Activated T-helper 1 cell treated with Interleukin-2 at 50 U/mL for 16 hours (primary cell): Measurements from ENCODE around the gene SLC38A10.

ENCODE experiments used
- DNase-seq: peaks from one replicate; pipeline ENCODE4 v3.0.0-alpha.2; 2020; ENCODE audit warnings: low read depth

The SLC38A10 gene

DNA sequence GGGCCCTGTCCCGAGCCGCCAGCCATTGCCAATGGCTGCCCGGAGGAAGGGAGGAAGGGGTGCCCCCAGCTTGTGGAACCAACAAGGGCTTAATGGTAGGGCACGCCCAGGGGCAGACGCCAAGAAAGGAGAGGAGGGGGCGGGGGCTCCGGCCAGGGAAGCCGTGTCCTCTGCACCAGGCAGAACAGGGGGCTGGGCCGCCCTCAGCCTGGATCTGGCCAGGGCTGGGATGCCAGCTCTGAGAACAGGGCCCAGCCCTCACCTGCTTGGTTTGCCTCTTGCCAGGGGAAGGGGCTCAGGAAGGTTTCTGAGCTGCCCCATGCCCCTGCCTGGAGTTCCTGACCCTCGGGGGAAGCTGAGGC lies 35.8 kb upstream of the SLC38A10 start:
- DNase-seq, result no peak

DNA sequence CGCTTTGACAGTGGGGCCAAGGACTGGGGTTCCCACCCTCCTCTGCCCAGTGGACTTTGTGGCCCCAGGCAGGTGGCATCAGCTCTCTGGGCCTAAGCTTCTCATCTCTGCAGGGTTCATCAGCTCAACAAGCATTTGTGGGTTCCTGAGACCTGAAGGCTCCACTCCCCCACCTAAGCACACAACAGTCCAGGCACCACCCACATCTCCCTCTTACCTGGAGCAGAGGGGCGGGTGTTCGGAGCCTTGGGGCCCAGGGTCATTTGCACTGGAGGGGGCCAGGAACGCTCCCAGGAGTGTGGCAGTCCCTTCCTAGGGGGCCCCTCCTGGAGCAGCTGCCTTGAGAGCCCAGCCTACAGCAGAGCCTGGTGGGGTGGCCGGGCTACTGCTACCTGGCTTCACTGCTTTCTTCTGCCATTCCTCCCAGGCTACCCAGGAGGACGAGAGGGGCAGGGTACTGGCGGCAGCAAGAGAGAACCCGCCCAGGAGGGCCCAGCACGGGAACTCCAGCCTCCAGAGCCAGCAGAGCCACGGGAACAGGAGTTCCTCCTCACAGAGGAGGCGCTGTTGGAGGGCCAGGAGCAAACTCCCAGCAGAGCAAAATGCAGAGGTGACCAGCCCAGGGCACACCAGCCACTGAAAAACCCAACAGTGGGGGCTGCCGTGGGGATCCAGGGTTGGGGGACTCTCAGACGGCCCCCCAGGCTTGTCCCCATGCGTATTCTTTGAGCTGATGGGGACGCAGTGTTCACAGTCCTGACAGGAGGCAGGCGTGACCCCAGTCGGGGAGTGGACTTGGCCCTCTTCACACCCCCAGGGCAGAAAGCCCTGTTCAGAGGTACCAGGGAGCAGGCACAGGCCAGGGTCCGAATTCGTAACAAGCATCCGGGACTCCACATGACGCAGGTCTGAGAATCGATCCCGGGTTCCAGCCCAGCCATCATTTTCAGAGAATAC lies 35.1 kb upstream of the SLC38A10 start:
- no peak for DNase-seq

DNA sequence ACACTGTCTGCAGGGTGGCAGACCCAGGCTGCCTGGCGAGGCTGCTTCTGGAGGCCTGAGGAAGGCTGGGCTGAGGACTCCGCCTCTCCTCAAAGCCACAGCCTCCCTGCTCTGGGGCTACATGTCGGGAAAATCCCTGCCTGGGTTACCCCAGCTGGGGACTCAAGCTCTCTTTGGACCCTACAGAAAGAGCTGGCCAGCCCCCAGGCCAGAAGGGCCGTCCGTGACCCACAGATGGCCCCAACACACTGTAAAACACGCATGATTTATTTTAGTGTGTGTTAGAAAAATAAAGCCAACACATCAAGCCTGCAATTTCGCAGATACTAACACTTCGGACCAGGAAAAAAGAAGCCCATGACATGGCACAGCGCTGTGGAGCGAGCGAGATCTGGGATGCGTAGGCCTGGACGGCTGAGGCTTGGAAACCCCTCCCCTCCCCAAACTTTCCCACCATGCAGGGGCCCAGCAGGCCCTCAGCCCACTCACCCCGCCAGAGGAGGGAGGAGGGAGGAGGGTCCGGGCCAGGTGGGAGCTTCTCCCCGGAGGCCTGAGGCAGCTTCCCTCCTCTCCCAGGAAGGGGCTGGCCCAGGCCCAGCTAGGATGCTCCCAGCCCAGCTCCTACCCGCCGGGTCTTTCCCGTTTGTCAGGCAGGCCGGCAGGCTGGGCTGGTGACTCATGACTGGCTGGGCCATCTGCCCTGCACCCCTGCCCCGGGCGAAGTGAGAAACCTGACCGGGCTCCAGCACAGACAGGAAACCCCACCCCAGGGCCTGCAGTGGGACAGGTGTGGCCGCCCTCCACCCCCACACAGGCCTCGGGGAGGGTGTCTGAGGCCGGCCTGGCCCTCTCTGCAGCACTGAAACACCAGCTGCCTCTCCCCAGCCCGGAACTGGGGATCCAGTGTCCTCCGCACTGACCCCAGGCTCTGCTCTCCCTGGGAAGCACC lies 34.1 kb upstream of the SLC38A10 start:
- DNase-seq, result no peak

DNA sequence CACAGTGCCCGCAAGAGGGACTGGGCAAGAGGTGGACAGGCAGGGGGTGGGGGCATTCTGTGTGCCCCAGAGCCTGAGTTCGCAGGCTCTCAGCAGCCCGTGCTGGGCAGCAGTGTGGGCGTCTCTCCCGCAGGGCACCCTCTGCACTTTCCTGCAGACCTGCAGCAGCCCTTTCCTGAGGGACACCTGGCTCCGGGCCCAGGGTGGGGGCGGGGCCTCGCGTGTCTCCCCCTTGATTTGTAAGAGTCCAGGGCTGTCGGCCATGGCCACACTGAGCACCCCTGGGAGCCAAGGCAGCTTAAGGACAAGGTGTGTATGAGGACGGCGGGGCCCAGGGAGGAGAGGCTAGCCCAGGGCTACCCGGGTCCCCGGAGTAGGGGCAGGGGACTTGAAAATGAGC lies 33.4 kb upstream of the SLC38A10 start:
- DNase-seq, result no peak

DNA sequence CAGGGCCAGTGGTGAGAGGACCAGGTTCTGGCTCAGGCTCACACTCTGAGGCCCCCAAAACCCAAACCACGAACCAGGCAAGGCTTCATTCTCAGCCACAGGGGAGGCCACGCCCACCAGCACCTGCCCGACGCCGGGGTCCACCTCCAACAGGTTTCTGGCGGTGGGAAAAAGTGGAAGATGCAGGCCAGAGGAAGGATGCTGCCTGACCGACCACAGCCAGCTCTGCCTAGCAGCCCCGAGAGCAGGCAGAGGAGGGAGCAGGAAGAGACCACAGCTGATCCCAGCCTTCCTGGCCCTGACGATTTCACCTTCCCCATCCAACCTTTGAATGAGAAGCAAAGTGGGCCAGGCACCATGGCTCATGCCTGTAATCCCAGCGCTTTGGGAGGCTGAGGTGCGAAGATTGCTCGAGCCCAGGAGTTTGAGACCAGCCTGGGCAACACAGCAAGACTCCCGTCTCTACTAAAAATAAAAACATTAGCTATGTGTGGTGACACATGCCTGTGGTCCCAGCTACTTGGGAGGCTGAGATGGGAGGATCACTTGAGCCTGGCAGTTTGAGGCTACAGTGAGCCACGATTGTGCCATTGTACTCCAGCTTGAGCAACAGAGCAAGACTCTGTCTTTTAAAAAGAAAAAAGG lies 30.7 kb upstream of the SLC38A10 start:
- no peak for DNase-seq

DNA sequence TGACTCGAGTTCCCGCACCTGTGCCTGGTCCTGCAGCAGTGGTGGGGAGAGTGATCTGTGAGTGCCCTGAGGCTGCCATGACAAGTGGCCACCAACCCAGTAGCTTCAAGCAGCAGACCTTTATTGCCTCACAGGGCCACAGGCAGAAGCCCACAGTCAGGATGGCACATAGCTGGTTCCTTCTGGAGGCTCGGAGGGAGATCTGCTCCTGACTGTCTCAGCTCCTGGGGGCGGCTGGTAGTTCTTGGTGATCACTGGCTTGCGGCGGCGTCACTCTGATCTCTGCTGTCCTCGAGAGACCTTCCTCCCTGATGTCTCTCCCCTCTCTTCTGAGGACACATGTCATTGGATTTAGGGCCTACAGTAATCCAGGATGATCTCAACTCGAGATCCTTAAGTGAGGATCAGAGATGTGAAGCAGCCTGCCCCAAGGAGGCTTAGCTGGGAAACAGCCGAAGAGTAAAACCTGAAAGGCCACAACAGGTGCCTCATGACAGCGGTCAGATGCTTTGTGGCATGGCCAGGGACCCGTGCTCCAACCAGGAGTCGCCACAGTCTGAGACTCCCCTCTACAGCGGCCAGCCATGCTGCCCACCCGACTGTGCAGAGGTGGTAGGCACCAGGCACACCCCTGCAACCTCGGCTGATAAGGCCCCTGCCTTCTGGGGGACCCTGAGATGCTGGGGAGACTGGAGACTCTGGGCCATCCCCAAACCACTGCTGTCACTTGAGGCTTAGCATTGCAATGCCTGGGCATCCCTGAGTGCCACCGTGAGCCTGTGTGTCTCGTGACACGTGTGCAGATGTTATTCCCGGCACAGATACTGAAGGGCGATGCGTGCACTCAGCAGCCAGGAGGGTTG lies 30.0 kb upstream of the SLC38A10 start:
- DNase-seq, result no peak

DNA sequence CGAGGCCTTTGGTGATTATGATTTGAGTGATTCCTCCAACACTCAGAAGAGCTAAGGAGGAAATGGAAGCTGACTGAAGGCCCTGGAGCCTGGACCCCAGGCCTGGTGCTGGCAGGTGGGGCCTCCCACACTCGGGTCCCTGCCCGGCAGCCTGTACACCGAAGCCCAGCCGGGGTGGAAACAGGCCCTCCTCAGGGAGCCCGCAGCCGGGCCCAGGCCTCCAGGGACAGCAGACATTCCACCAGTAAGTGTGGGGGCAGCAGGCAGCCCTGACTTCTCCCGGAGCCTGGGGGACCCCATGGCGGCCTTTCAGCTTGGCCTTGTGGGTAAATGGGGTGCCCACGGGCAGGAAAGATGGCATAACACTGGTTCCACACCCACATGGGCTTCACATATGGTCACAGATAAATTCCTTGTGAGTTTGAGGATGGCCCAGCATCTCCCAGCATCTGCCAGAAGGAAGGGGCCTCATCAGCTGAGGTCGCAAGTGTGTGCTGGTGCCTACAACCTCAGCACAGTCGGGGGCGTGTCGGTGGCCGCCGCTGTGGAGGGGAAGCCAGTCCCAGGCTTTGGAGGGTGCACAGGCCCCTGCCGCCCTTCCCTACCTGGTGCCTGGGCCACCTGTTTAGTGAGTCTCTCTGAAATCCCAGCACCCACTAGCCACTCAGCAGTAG lies 29.2 kb upstream of the SLC38A10 start:
- no peak for DNase-seq

DNA sequence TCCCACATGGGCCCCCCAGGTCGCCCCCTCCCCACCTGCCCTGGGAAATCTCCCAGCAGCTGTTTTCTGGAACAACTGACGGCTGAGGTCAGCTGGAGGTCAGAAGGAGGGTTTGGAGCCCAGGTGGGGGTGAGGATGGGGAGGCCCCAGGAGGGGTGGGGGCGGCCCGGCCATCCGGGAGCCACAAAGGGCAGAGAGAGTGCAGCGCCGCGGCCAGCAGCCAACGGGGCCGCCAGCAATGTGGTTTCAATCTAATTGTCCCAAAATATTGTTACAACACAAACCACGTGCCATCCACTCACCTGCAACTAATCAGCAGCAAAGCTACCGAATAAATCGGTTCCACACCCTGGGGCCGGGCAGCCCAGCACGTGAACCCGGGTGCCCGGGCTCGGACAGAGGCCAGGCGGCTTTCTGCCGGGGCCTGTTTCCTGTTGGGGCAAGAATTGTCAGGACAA lies 28.3 kb upstream of the SLC38A10 start:
- no peak for DNase-seq

DNA sequence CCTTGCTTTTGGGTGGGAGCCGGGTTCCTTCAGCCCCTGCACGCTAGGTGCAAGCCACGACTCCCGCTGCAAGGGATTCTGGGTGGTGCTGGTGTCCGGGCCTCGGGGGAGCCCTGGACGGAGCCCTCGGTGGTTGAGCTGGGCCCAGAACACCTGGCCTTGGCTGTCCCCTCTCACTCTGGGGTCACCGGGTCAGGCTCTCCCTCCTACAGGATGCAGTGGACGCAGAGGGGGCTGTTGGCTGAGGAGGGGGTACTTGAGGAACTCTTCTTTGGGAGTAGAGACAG lies 27.9 kb upstream of the SLC38A10 start:
- no peak for DNase-seq

DNA sequence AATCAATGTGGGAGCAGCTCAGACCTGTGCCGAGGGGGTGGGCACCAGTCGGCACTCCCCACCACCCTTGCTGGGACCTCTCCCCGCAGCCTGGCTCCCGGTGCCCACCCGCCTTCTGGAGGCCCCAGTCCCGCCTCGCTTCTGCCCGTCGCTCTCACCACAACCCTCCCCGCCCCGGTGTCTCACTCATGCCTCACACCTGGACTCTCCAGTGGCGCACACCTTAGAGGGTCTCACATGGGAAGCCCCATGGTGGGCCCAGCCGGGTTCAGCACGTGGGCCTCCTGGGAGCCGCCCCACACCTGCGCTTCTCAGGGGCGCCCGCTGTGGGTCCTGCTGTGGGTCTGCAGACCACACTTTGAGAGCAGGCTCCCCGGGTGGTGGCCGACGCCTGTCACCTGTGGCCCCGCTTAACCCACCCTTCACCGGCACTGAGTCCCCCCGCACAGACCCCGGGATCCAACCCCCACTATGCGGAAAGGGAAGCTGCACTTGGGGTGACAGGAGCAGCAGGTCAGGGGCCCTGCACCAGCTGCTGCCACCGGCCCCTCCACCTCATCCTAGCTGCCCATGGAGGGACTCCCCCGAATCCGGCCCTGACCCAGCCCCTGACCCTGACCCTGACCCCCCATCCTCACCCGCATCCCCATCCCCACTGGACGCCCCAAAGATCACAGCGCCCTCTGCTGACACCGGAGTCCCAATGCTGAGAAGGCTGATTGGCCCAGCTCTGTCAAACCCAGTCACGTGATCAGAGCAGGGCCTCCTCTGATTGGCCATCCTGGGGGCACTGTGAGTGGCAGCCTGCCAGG lies 27.4 kb upstream of the SLC38A10 start:
- DNase-seq, result peak; percentile 12

DNA sequence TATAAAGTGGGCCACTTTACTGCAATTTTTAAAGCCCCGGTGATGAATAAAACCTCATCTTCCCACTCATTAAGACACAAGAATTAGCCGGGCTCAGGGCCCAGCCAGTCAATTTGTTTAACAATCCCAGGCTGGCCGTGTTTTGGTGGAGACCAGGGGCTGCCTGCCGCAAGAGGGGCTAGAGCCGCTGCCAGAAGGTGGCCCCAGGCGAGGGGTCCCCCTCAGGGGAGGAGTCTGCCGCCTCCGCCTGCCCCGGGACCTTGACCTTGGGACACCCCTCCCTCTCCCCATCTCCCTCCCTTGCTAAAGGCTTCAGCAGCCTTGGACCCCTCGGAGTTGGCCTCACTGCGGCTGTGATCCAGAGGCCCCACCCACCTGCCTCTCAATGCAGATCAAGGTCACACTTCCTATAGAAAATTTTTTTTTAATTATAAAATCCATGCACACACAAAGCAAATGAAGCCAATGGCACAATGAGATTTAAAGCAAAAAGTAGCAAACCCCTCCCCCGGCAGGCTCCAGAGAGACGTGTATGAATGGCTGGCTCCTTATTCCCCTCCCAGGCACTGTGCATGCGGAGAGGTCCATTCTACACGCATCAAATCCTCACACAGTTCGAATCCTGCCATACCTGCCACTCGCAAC lies 23.0 kb upstream of the SLC38A10 start:
- DNase-seq, result no peak

DNA sequence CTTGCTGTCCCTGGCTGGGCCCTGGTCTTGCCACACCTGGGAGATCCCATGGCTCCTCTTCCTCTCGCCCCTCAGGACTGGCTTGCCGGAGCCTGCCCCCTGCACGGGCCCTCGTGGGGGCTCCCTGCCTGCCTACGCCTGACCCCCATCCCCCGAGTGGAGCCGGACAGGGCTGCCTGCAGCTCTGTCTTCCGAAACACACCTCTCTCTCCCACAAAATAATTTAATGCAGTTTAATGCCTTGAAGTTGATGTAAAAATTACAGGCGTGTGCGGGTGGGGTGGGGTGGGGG lies 22.4 kb upstream of the SLC38A10 start:
- no peak for DNase-seq

DNA sequence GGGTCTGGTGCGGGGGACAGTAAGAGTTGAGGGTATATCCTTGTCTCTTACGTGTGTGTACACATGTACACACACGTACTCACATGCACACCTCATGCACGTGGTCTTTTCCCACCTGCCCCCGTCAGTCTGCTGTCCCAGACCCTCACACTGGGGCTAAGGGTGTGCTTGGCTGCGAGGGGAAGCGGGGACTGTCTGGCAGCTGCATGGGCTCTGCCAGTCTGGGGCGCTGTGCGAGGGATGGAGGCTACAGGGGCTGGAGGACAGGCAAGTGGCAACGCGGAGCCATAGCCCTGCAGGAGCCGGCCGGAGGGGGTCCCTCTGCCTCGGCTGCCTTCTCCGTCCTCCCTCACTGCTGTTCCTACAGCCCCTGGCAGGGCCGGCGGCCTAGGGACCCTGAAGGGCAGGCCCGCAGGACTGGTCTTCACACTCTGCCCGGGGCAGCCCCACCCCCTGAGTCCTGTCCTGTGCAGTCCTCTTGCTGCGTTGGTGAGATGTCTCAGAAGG lies 20.8 kb upstream of the SLC38A10 start:
- no peak for DNase-seq

DNA sequence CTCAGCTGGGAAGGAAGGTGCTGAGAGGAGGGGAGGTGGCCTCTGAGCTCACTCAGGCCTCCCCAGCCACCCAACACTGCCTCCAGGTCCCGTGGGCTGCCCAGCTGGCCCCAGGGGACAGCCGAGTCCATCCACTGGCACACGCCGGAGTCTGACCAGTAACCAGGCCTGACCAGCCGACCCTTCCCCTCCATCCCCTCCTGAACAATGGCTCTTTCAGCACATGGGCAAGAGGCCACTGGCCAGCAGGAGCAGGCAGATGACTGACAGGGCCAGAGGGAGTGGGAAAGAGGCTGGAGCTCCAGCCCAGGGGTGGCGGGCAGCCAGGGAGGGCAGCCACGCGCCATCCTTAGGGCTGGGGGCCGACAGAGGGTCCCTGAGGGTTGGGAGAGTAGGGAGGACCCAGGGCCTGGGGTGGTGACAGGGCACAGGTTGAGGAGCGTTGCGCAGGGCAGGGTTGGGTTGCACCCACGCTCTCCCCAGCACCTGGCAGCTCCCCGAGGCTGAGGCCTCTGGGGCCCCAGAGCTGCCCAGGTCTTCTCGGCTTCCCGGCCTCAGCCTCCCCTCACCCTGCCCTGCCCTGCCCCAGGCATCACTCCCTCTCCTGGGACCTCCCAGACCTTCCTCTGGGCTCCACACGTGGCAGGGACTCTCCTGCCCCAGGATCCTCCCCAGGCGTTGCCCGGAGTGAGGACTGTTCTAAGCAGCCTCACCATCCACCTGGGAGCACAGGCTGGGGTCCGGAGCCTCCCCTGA lies 20.2 kb upstream of the SLC38A10 start:
- DNase-seq, result no peak

DNA sequence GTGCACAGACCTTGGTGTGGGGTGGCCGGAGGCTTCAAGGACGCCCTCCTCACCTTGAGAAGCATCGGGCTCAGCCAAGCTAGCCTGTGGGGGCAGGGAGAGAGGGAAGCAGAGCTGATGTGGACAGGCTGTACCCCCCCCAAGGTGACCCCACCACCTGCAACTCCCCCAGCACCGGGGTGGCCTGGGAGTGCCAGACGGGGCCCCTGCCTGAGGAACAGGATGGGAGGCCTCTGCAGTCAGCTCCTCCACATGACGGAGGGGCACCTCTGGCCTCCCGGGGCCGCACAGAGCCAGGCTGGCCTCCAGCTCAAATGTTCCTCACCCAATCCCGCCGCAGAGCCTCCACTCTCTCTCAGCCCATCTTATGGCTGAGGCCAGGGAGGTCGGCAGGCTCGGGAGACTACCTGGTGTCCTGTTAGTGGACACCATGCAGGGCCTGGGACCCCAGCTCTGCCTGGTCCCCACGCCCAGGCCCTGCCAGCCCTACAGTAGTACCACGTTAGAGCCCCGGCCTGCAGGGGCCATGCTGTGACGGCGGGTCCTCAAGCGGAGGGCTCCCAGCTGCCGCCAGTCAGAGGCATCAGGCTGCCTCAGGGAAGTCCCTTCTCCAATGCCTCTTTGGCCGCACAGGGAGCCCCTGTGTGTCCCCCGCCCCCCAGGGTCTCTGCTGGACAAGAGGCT lies 19.4 kb upstream of the SLC38A10 start:
- no peak for DNase-seq

DNA sequence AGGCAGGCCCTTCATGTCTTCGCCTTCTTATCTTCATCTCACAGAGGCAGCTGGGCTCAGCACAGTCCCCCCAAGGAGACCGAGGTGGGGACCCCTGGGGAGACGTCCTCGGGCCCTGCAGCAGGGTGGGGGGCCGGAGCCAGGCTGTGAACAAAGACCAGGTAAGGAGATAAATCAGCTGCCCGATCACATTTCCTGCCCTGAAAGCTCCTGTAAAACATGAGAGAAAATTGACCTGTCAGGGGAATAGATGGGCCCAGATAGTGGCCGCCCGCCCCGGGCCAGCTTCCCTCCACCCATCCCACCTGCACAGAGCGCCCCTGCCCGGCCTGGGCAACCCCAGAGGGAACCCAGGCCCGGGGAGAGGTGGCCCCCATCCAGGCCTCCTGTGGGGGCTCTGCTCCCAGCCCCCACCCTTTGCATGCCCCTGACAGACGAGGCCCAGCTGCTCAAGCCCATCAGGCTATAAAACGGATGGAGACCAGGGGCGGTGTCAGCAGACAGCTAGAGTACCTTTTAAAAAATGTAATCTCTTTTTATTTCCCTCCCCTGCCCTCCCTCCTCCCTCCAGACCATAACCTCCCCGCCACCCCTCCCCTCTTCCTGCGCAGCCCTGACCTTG lies 18.8 kb upstream of the SLC38A10 start:
- no peak for DNase-seq

DNA sequence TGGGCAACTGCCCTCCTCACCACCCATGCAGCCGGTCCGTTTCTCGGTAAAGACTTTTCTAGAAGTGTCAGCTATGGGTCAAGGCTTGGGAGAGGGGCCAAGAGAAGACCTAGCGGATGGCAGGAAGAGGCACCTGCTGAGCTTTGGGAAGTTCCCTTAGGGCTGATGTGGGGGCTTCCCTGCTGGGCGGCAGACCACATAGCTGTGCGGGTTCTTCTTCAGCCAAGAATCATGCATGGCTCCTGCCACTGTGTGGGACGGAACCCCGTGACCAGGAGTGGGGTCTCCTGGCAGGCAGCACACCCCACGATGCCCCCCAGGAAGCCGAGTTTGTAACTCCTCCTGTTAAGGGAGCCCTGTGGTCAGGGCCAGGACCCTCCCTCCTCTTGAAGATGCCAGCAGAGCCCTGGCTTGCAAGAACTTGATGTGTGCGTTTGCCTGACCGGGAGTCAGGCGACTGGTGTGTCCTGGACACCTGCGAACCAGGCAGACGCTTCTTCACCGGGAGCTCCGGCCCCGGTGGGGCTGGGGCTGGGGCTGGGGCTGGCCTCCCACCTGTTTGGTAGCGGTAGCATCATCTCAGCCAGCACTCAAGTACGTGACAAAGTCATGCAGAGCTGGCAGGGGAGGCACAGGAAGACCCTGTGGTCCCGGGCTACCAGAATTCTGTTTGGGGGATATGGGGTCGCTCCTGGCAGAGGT lies 17.7 kb upstream of the SLC38A10 start:
- DNase-seq, result no peak
